B cell (primary cell): ENCODE results near the gene CNKSR2. TPM values are rescaled to one million over a fixed set of nuclear protein-coding genes. Genes with fewer than 3 reads are reported as not detected.

Source experiments
- ATAC-seq: fragments of 200-7000 bp; cut with Tn5 transposase; one replicate; pipeline ENCODE4 v1.10.0; 2021; ENCODE audit warnings: low read depth, mild to moderate bottlenecking, moderate number of reproducible peaks, moderate library complexity
- CTCF ChIA-PET: fragments of 350-600 bp; sonication (Branson Sonifier 250); formaldehyde crosslinking; loops from one replicate; lab custom pipeline; 2021; ENCODE audit warnings: antibody characterized with exemption, inconsistent platforms; lab: Charles Lee
- POLR2A ChIA-PET: fragments of 350-600 bp; sonication (Branson Sonifier 250); formaldehyde crosslinking; loops from one replicate; lab custom pipeline; 2021; ENCODE audit warnings: antibody characterized with exemption; lab: Charles Lee
- DNase-seq: peaks from one replicate; pipeline ENCODE4 v3.0.0; 2013
- H2AFZ ChIP-seq: 2 replicates; pipeline ENCODE4 v1.6.1; 2012; ENCODE audit warnings: mild to moderate bottlenecking, low read depth, low read length; ENCODE audit not compliant: insufficient read depth, poor library complexity, severe bottlenecking
- H3K27ac ChIP-seq, 2 donors: 1 replicate in 1 of 2; 2 replicates in 1 of 2; pipeline ENCODE4 v1.5.1; 2012 to 2013; ENCODE audit warnings: low read length in 2 of 2, mild to moderate bottlenecking in 2 of 2, moderate library complexity in 1 of 2
- H3K27me3 ChIP-seq, 4 experiments: fragments of 200-600 bp in 1 of 4; sonication (generic) in 1 of 4; replicated peaks in 1 of 4; 1 replicate in 2 of 4; 2 replicates in 2 of 4; pipeline versions ENCODE4 v1.6.1 to v1.7.0; 2013 to 2016; ENCODE audit warnings: low read length in 3 of 4, mild to moderate bottlenecking in 2 of 4, mixed read lengths in 1 of 4, moderate library complexity in 1 of 4; ENCODE audit not compliant: insufficient read depth in 4 of 4, control insufficient read depth in 3 of 4; ENCODE audit errors: control extremely low read depth in 1 of 4
- H3K36me3 ChIP-seq, 2 experiments: replicated peaks in 1 of 2; 1 replicate in 1 of 2; 2 replicates in 1 of 2; pipeline versions ENCODE4 v1.6.1 to v1.7.1; 2013; ENCODE audit warnings: low read length in 1 of 2; ENCODE audit not compliant: insufficient read depth in 2 of 2, control insufficient read depth in 1 of 2; ENCODE audit errors: control extremely low read depth in 1 of 2, extremely low read depth in 1 of 2
- H3K4me1 ChIP-seq, 2 donors: fragments of 200-600 bp in 1 of 2; sonication (generic) in 1 of 2; 1 replicate in 1 of 2; 2 replicates in 1 of 2; pipeline versions ENCODE4 v1.5.1 to v1.6.1; 2013 to 2017; ENCODE audit warnings: low read length in 2 of 2; ENCODE audit not compliant: control insufficient read depth in 2 of 2, insufficient read depth in 2 of 2
- H3K4me2 ChIP-seq: replicated peaks from 2 replicates; pipeline ENCODE3; 2012; ENCODE audit warnings: mild to moderate bottlenecking, low read depth, low read length; ENCODE audit not compliant: poor library complexity, severe bottlenecking
- H3K4me3 ChIP-seq, 5 experiments: fragments of 200-600 bp in 1 of 5; sonication (generic) in 1 of 5; 1 replicate in 3 of 5; 2 replicates in 2 of 5; pipeline versions ENCODE4 v1.5.1 to v1.7.0; 2011 to 2016; ENCODE audit warnings: low read length in 4 of 5, mild to moderate bottlenecking in 4 of 5, low read depth in 2 of 5, control low read depth in 1 of 5, moderate library complexity in 1 of 5; ENCODE audit not compliant: insufficient read depth in 1 of 5; ENCODE audit errors: control extremely low read depth in 1 of 5, extremely low read depth in 1 of 5
- H3K79me2 ChIP-seq: fragments of 200-600 bp; sonication (generic); one replicate; pipeline ENCODE4 v1.6.0; 2016; ENCODE audit warnings: low read length; ENCODE audit not compliant: control insufficient read depth, insufficient read depth
- H3K9ac ChIP-seq: fragments of 200-600 bp; sonication (generic); 2 replicates; pipeline ENCODE4 v1.6.1; 2017; ENCODE audit warnings: mild to moderate bottlenecking, low read length, moderate library complexity
- H3K9me3 ChIP-seq, 3 donors: one replicate each; pipeline versions ENCODE4 v1.6.1 to v1.7.1; 2013; ENCODE audit warnings: low read length in 2 of 3; ENCODE audit not compliant: control insufficient read depth in 2 of 3, insufficient read depth in 1 of 3; ENCODE audit errors: control extremely low read depth in 1 of 3
- H4K20me1 ChIP-seq: 2 replicates; pipeline ENCODE4 v1.6.0; 2012; ENCODE audit warnings: mild to moderate bottlenecking, low read length; ENCODE audit not compliant: insufficient read depth, control insufficient read depth, poor library complexity, severe bottlenecking
- H3K27ac Mint-ChIP-seq: one replicate; pipeline ENCODE4 v1.8.0; 2021; ENCODE audit warnings: mixed read lengths
- H3K27me3 Mint-ChIP-seq: one replicate; pipeline ENCODE4 v1.8.0; 2021; ENCODE audit warnings: mixed read lengths
- H3K4me1 Mint-ChIP-seq: one replicate; pipeline ENCODE4 v1.8.0; 2021; ENCODE audit warnings: mixed read lengths
- H3K4me3 Mint-ChIP-seq: one replicate; pipeline ENCODE4 v1.8.0; 2021; ENCODE audit warnings: mixed read lengths
- H3K9me3 Mint-ChIP-seq: one replicate; pipeline ENCODE4 v1.8.0; 2022; ENCODE audit warnings: mixed read lengths; ENCODE audit not compliant: insufficient read depth
- EZH2 ChIP-seq: IDR thresholded peaks from 2 replicates; pipeline ENCODE4 v1.6.1; 2012; ENCODE audit warnings: borderline replicate concordance, low read depth, mild to moderate bottlenecking, moderate library complexity, low read length; ENCODE audit not compliant: insufficient read depth, poor library complexity, severe bottlenecking
- WGBS: methylation state at CpG from one replicate; pipeline ENCODE4 v1.1.5; 2013; ENCODE audit warnings: missing lambda C conversion rate; ENCODE audit not compliant: insufficient coverage; 5-methylcytosine and 5-hydroxymethylcytosine counted together
- intact Hi-C: fragments of 100-400 bp; cut with micrococcal nuclease; formaldehyde crosslinking; loops from one replicate; pipeline ENCODE4 v1.10.0; 2022
- polyA plus RNA-seq: library from polyadenylated mRNA; depleted of rRNA; stranded (reverse); fragments of >200 nt; gene quantifications from 2 replicates; pipeline ENCODE4 v1.2.3, GENCODE V29; 2012
- total RNA-seq, 2 donors: library from RNA; stranded (reverse); fragments of 120-200 nt in 1 of 2; gene quantifications; 1 replicate in 1 of 2; 2 replicates in 1 of 2; pipeline versions ENCODE4 v1.2.3 to v1.2.4, GENCODE V29; 2013 to 2022
- TF ChIP-seq, protein P1 (sequence below): fragments of 200-600 bp; IDR thresholded peaks from one replicate; pipeline ENCODE4 v1.8.0; 2022; ENCODE audit warnings: antibody characterized with exemption, mild to moderate bottlenecking

The CNKSR2 gene
- total and polyA plus RNA-seq, 2 donors (not counting 1 experiment from before 2014, with no cell fraction given): 11.5 to 18.8 TPM

DNA sequence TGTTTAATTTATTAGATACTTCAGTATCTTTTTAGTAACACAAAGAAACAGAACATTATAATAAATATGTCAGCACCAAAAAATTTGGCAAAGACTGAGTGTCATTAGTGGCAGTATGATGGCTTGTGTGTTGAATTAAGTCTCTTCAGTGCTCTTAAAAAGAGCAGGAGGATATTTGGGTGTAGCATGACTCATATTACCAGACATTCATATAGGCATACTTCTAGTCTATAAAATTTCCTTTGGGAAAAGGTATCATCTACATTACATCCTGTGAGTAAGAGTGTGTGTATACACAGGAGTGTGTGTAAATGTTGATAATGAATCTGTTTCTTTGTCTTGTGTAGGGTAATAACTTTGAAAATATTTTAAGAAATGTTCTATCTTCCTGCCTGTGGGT lies 135.7 kb downstream of the CNKSR2 start:
- H3K9me3 ChIP-seq: no peaks in the 10 kb centered on the region

DNA sequence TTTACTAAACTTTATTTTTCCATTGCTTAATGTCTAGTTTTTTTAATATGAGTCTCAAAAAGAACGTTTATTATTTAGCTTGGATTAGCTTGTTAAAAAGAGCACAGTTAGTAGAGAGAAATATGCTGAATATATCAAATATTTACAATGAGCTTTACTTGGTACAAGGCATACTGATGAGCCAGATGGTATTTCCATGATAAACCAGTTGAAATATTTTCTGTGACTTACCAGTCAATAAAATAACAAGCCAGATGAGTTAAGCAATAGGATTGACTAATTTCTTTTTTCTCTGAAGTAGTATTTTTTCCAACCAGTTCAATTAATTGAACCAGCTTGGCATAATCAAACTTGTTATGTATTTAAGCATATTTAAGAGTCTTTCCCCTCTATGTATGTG lies 149.8 kb downstream of the CNKSR2 start:
- H3K4me3 Mint-ChIP-seq: no peak overlapping the region
- no peak overlapping the region for H3K4me3 ChIP-seq
- H3K79me2 ChIP-seq: no peaks in the 10 kb centered on the region
- H3K36me3 ChIP-seq: peaks cover 0 to 2% of the 10 kb centered on the region in 2 experiments
- H3K27me3 Mint-ChIP-seq: no peaks in the 10 kb centered on the region
- no peaks in the 10 kb centered on the region for H3K9me3 ChIP-seq
- DNase-seq: no peak
- no peaks in the 10 kb centered on the region for H3K27me3 ChIP-seq
- no peak overlapping the region for H2AFZ ChIP-seq
- no peak for ATAC-seq
- H3K4me1 Mint-ChIP-seq: no peaks in the 10 kb centered on the region
- no peaks in the 10 kb centered on the region for H3K4me1 ChIP-seq
- CTCF ChIA-PET: no interaction called here
- no peak for TF ChIP-seq EZH2
- TF ChIP-seq, protein P1, sequence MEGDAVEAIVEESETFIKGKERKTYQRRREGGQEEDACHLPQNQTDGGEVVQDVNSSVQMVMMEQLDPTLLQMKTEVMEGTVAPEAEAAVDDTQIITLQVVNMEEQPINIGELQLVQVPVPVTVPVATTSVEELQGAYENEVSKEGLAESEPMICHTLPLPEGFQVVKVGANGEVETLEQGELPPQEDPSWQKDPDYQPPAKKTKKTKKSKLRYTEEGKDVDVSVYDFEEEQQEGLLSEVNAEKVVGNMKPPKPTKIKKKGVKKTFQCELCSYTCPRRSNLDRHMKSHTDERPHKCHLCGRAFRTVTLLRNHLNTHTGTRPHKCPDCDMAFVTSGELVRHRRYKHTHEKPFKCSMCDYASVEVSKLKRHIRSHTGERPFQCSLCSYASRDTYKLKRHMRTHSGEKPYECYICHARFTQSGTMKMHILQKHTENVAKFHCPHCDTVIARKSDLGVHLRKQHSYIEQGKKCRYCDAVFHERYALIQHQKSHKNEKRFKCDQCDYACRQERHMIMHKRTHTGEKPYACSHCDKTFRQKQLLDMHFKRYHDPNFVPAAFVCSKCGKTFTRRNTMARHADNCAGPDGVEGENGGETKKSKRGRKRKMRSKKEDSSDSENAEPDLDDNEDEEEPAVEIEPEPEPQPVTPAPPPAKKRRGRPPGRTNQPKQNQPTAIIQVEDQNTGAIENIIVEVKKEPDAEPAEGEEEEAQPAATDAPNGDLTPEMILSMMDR: no peak
- no peak overlapping the region for H3K9ac ChIP-seq
- no peaks in the 10 kb centered on the region for H4K20me1 ChIP-seq
- WGBS: no CpG with 5 or more reads among the region's 1 CpG
- POLR2A ChIA-PET: no interaction called here
- intact Hi-C loops: no loop called here
- no peak overlapping the region for H3K27ac Mint-ChIP-seq
- H3K4me2 ChIP-seq: no peak overlapping the region
- no peaks in the 10 kb centered on the region for H3K9me3 Mint-ChIP-seq
- no peak overlapping the region for H3K27ac ChIP-seq

More for the DNA sequence above, 135.7 kb downstream of the CNKSR2 start:
- H3K4me3 Mint-ChIP-seq: no peak overlapping the region
- no peaks in the 10 kb centered on the region for H3K9me3 Mint-ChIP-seq
- ATAC-seq (no peak), DNase-seq (no peak)
- intact Hi-C loops: no loop called here
- Histone ChIP-seq H3K4me1 (no peaks in the 10 kb centered on the region), H3K36me3 (no peaks in the 10 kb centered on the region), H3K27ac (no peak overlapping the region), H3K4me3 (no peak overlapping the region), H3K79me2 (no peaks in the 10 kb centered on the region), H3K9ac (no peak overlapping the region), H4K20me1 (no peaks in the 10 kb centered on the region), H2AFZ (no peak overlapping the region), H3K27me3 (no peaks in the 10 kb centered on the region), H3K4me2 (no peak overlapping the region)
- no peaks in the 10 kb centered on the region for H3K27me3 Mint-ChIP-seq
- ChIA-PET POLR2A (no interaction called here), CTCF (no interaction called here)
- no peak for TF ChIP-seq EZH2
- TF ChIP-seq, protein P1: no peak
- H3K4me1 Mint-ChIP-seq: no peaks in the 10 kb centered on the region
- H3K27ac Mint-ChIP-seq: no peak overlapping the region
